HepG2 (cell line): ENCODE data around the gene CLDN5. TPM values are rescaled to one million over a fixed set of nuclear protein-coding genes. Genes with fewer than 3 reads are reported as not detected.

Experiments
- DNMT3B ChIP-seq: conservative IDR thresholded peaks from 2 replicates; pipeline ENCODE4 v1.6.1; 2016; ENCODE audit warnings: missing biosample characterization, control low read depth
- ETV6 ChIP-seq: sonication (generic); formaldehyde crosslinking; conservative IDR thresholded peaks from 2 replicates; pipeline ENCODE4 v1.4.0; 2020; ENCODE audit warnings: missing genetic modification reagents
- HNF1A ChIP-seq, 2 experiments: sonication (generic) in 1 of 2; formaldehyde crosslinking in 1 of 2; IDR thresholded peaks; 2 replicates each; pipeline versions ENCODE4 v1.4.0 to v1.6.1; 2016 to 2020; ENCODE audit warnings: borderline replicate concordance in 1 of 2, low read depth in 1 of 2, mild to moderate bottlenecking in 1 of 2, missing genetic modification reagents in 1 of 2
- JUN ChIP-seq: sonication (generic); formaldehyde crosslinking; IDR thresholded peaks from 2 replicates; pipeline ENCODE4 v1.4.0; 2020; ENCODE audit warnings: mild to moderate bottlenecking, missing genetic modification reagents
- MTA1 ChIP-seq: sonication (generic); formaldehyde crosslinking; IDR thresholded peaks from 2 replicates; pipeline ENCODE4 v1.4.0; 2020; ENCODE audit warnings: missing genetic modification reagents, mild to moderate bottlenecking, borderline replicate concordance
- SSRP1 ChIP-seq: IDR thresholded peaks from 2 replicates; pipeline ENCODE4 v1.6.1; 2016; ENCODE audit warnings: control low read depth
- STAT6 ChIP-seq: sonication (generic); formaldehyde crosslinking; IDR thresholded peaks from 2 replicates; pipeline ENCODE4 v1.4.0; 2020; ENCODE audit warnings: missing genetic modification reagents, mild to moderate bottlenecking, borderline replicate concordance
- TBX3 ChIP-seq: fragments of 450-650 bp; IDR thresholded peaks from 2 replicates; pipeline ENCODE4 v1.6.1; 2017; ENCODE audit warnings: antibody characterized with exemption, mild to moderate bottlenecking, inconsistent platforms, borderline replicate concordance
- ZBED4 ChIP-seq: sonication (generic); formaldehyde crosslinking; IDR thresholded peaks from 2 replicates; pipeline ENCODE4 v1.4.0; 2020; ENCODE audit warnings: missing genetic modification reagents, borderline replicate concordance
- ZBTB42 ChIP-seq: sonication (generic); formaldehyde crosslinking; IDR thresholded peaks from 2 replicates; pipeline ENCODE4 v1.5.0; 2020; ENCODE audit warnings: mild to moderate bottlenecking, missing genetic modification reagents
- ZNF646 ChIP-seq: sonication (generic); formaldehyde crosslinking; IDR thresholded peaks from 2 replicates; pipeline ENCODE4 v1.9.0; 2021; ENCODE audit warnings: mild to moderate bottlenecking, missing genetic modification reagents
- polyA plus RNA-seq, 8 experiments: library from polyadenylated mRNA; depleted of rRNA in 3 of 8; stranded (reverse) in 7 of 8; unstranded in 1 of 8; fragments of >200 nt; fragmentation: Illumina TruSeq in 4 of 8; extraction: Trizol in 4 of 8; gene quantifications; 2 replicates each; pipeline versions ENCODE4 v1.2.1 to v1.2.3, GENCODE V29; 2011 to 2016; ENCODE audit warnings: low read depth in 4 of 8, missing spikeins in 1 of 8, mixed read lengths in 1 of 8; ENCODE audit not compliant: insufficient read depth in 1 of 8
- total RNA-seq, 5 experiments: library from RNA; depleted of rRNA; stranded (reverse); fragments of >200 nt; fragmentation: Illumina TruSeq; extraction: Trizol; gene quantifications; 2 replicates each; pipeline ENCODE4 v1.2.3, GENCODE V29; 2016; ENCODE audit warnings: low read depth in 1 of 5

Gene CLDN5
- total and polyA plus RNA-seq, 2 of the 13 experiments (the other 11 are each of a cell fraction or from before 2014, with no cell fraction given), result not detected

- no peak for TF ChIP-seq ZNF646 (CRISPR knock-in tag)
- TF ChIP-seq JUN (CRISPR knock-in tag), result no peak
- TF ChIP-seq DNMT3B, result no peak
- TF ChIP-seq STAT6 (CRISPR knock-in tag), result no peak
- no peak for TF ChIP-seq SSRP1
- no peak for TF ChIP-seq MTA1 (CRISPR knock-in tag)
- TF ChIP-seq ETV6, result no peak
- TF ChIP-seq ZBTB42 (CRISPR knock-in tag), result no peak
- no peak for TF ChIP-seq HNF1A (IDR thresholded peaks at IDR 0.05; ENCODE audit: low read depth)
- TF ChIP-seq HNF1A (CRISPR knock-in tag; IDR thresholded peaks at IDR 0.05; ENCODE audit: borderline replicate concordance), result no peak
- TF ChIP-seq TBX3, result no peak
- TF ChIP-seq ZBED4 (CRISPR knock-in tag), result no peak
Observed at GRCh38 chr22:19547620-19548019, 23.4 kb upstream of the CLDN5 start (continued).
